Measurements from ENCODE around the gene INAFM2.

DNA sequence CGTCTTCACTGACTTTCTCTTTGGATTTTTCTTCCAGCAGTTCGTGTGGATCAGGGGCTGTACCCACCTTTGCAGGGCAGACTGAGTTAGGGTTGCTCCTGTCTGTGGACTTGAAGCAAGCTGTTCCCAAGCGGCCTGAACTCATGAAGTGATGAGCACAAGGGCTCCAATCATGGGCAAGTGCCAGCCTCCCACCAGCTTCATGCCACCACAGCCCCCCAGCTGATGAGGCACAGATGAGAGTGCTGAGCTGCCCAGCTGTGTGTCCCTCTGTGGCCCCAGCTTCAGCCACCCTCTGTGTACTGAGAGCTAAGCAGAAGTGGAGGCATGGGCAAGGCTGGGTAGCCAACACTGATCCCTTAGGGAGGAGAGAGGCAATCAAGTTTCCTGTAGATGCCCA is 12.5 kb upstream of the INAFM2 start:
- TF ChIP-seq, protein P1, sequence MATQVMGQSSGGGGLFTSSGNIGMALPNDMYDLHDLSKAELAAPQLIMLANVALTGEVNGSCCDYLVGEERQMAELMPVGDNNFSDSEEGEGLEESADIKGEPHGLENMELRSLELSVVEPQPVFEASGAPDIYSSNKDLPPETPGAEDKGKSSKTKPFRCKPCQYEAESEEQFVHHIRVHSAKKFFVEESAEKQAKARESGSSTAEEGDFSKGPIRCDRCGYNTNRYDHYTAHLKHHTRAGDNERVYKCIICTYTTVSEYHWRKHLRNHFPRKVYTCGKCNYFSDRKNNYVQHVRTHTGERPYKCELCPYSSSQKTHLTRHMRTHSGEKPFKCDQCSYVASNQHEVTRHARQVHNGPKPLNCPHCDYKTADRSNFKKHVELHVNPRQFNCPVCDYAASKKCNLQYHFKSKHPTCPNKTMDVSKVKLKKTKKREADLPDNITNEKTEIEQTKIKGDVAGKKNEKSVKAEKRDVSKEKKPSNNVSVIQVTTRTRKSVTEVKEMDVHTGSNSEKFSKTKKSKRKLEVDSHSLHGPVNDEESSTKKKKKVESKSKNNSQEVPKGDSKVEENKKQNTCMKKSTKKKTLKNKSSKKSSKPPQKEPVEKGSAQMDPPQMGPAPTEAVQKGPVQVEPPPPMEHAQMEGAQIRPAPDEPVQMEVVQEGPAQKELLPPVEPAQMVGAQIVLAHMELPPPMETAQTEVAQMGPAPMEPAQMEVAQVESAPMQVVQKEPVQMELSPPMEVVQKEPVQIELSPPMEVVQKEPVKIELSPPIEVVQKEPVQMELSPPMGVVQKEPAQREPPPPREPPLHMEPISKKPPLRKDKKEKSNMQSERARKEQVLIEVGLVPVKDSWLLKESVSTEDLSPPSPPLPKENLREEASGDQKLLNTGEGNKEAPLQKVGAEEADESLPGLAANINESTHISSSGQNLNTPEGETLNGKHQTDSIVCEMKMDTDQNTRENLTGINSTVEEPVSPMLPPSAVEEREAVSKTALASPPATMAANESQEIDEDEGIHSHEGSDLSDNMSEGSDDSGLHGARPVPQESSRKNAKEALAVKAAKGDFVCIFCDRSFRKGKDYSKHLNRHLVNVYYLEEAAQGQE (IDR thresholded peaks at IDR 0.05; ENCODE audit: low read depth, low read length): no peak
- TF ChIP-seq DPF2 (IDR thresholded peaks at IDR 0.05): no peak
- no peak for TF ChIP-seq EZH2 (IDR thresholded peaks at IDR 0.05; ENCODE audit: borderline replicate concordance, control insufficient read depth, low read depth, low read length)
- TF ChIP-seq, protein P2, sequence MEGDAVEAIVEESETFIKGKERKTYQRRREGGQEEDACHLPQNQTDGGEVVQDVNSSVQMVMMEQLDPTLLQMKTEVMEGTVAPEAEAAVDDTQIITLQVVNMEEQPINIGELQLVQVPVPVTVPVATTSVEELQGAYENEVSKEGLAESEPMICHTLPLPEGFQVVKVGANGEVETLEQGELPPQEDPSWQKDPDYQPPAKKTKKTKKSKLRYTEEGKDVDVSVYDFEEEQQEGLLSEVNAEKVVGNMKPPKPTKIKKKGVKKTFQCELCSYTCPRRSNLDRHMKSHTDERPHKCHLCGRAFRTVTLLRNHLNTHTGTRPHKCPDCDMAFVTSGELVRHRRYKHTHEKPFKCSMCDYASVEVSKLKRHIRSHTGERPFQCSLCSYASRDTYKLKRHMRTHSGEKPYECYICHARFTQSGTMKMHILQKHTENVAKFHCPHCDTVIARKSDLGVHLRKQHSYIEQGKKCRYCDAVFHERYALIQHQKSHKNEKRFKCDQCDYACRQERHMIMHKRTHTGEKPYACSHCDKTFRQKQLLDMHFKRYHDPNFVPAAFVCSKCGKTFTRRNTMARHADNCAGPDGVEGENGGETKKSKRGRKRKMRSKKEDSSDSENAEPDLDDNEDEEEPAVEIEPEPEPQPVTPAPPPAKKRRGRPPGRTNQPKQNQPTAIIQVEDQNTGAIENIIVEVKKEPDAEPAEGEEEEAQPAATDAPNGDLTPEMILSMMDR (IDR thresholded peaks at IDR 0.05 in 2 of 3, conservative IDR thresholded peaks at IDR 0.05 in 1 of 3; ENCODE audit: control insufficient read depth in 2 of 3, extremely low read depth in 1 of 3, insufficient read depth in 1 of 3, low read depth in 3 of 3, low read length in 3 of 3): no peak
- no peak for TF ChIP-seq SMC3 (IDR thresholded peaks at IDR 0.05; ENCODE audit: borderline replicate concordance, low read length)
- no peak for TF ChIP-seq NR2F1 (conservative IDR thresholded peaks at IDR 0.05)
- TF ChIP-seq, protein P3, sequence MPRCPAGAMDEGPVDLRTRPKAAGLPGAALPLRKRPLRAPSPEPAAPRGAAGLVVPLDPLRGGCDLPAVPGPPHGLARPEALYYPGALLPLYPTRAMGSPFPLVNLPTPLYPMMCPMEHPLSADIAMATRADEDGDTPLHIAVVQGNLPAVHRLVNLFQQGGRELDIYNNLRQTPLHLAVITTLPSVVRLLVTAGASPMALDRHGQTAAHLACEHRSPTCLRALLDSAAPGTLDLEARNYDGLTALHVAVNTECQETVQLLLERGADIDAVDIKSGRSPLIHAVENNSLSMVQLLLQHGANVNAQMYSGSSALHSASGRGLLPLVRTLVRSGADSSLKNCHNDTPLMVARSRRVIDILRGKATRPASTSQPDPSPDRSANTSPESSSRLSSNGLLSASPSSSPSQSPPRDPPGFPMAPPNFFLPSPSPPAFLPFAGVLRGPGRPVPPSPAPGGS (IDR thresholded peaks at IDR 0.05; ENCODE audit: borderline replicate concordance, insufficient read depth, low read depth, low read length, poor library complexity, severe bottlenecking): no peak
- TF ChIP-seq POLR2AphosphoS2 (IDR thresholded peaks at IDR 0.05; ENCODE audit: low read depth, low read length): no peak
- no peak for TF ChIP-seq POLR2A (IDR thresholded peaks at IDR 0.05; ENCODE audit: low read depth, low read length)
- TF ChIP-seq SMARCA5 (IDR thresholded peaks at IDR 0.05): no peak
- no peak for TF ChIP-seq SIN3A (IDR thresholded peaks at IDR 0.05; ENCODE audit: low read depth, low read length)
- TF ChIP-seq FOXM1 (IDR thresholded peaks at IDR 0.05; ENCODE audit: low read depth, low read length): no peak
